Activated T-cell treated with anti-CD3 and anti-CD28 coated beads, Interleukin-2, amount 50 U/mL, for 24 hours (primary cell): ENCODE data around the gene MCM3AP.

Source experiments
- DNase-seq: peaks from one replicate; pipeline ENCODE4 v3.0.0-alpha.2; 2020
- H3K27ac Mint-ChIP-seq: 2 replicates; pipeline ENCODE4 v1.8.0; 2020; ENCODE audit warnings: mild to moderate bottlenecking, mixed read lengths
- H3K27me3 Mint-ChIP-seq: 2 replicates; pipeline ENCODE4 v1.8.0; 2020; ENCODE audit warnings: mixed read lengths
- H3K36me3 Mint-ChIP-seq: 2 replicates; pipeline ENCODE4 v1.8.0; 2020; ENCODE audit warnings: low read depth, mixed read lengths
- H3K4me1 Mint-ChIP-seq: 2 replicates; pipeline ENCODE4 v1.8.0; 2020; ENCODE audit warnings: low read depth, mixed read lengths
- H3K4me3 Mint-ChIP-seq: 2 replicates; pipeline ENCODE4 v1.8.0; 2020; ENCODE audit warnings: mild to moderate bottlenecking, moderate library complexity, mixed read lengths
- H3K9me3 Mint-ChIP-seq: 2 replicates; pipeline ENCODE4 v1.8.0; 2020; ENCODE audit warnings: mixed read lengths

The MCM3AP gene

DNA sequence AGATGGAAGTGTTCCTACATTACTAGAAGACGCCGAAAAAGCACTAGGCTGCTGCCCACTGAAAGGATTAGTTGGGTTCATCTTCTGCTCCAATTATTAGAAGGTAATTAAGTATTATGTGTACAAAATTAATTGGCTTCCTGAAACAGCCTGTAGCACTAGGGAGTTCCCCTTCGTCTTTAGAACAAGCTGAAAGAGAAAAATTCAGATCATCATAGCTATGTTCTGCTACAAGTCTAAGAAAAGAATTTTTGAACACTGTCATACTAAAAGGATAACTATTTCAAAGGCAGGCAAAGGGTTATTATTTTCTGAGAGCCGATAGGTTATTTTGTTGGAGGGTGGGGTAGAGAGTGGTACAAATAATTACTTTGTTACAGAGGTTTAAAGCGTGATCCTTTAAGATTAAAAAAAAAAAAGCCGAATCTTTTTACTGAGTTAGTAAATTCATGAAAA, at the start of gene MCM3AP:
MCM3AP (minus strand) TSS at position 406 of the 456 bp plus-strand sequence; CDS start at position 81, 325 bp downstream.
- Mint-ChIP-seq H3K9me3 (no peaks in the 10 kb centered on the region), H3K36me3 (peaks cover 67% of the 10 kb centered on the region), H3K4me1 (peaks cover 56% of the 10 kb centered on the region), H3K27me3 (no peaks in the 10 kb centered on the region), H3K4me3 (peak within 1 kb of the TSS; percentile 95), H3K27ac (peak within 1 kb of the TSS; percentile 99)
- no peak for DNase-seq

DNA sequence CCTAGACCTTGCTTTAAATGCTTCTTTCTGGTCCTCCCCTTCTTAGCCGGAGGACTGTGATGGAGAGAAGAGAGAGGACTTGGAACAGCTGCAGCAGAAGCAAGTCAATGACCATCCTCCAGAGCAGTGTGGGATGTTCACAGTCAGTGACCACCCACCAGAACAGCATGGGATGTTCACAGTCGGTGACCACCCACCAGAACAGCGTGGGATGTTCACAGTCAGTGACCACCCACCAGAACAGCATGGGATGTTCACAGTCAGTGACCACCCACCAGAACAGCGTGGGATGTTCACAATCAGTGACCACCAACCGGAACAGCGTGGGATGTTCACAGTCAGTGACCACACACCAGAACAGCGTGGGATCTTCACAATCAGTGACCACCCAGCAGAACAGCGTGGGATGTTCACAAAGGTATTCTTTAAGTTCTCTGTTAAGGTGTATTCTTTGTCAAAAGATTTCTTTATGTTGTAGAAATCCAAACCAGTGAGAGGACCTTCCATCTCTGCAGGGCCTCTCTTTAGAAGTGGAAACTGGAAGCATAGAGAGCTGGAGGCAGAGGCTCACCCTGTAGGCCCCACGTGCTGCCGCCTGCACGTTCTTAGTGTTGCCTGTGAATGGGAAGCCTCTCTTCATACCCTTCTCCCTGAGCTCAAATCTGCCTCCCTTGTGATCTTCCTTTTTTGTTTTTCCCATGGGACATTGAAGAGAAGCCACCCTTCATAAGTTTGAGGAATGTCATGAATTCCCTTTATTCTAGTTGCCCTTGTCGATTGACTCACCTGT, 49.1 kb upstream of the MCM3AP start:
- H3K36me3 Mint-ChIP-seq = peaks cover 86% of the 10 kb centered on the region
- no peak for DNase-seq
- no peak overlapping the region for H3K4me3 Mint-ChIP-seq
- H3K9me3 Mint-ChIP-seq = no peaks in the 10 kb centered on the region
- no peaks in the 10 kb centered on the region for H3K27me3 Mint-ChIP-seq
- H3K27ac Mint-ChIP-seq = no peak overlapping the region
- no peaks in the 10 kb centered on the region for H3K4me1 Mint-ChIP-seq

DNA sequence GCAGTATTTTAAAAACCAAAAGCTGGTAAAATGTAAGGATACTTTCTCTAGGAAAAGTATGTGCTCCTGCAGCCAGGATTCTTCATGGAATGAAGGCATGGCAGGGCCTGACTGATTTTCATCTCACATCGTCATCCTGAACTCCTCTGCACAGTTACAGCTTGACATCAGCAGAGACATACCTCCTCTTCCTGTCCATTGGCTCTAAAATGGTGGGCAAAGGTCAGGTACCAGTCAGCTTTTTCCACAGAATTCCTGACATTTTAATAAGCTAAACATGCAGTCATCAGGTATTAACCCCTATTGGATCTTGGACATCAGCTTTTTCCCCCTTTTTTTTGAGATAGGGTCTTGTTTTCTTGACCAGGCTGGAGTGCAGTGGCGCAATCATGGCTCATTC, 44.4 kb upstream of the MCM3AP start:
- H3K9me3 Mint-ChIP-seq = no peaks in the 10 kb centered on the region
- peaks cover 76% of the 10 kb centered on the region for H3K36me3 Mint-ChIP-seq
- H3K27ac Mint-ChIP-seq = no peak overlapping the region
- no peaks in the 10 kb centered on the region for H3K27me3 Mint-ChIP-seq
- H3K4me1 Mint-ChIP-seq = peaks cover 15% of the 10 kb centered on the region
- DNase-seq = no peak
- H3K4me3 Mint-ChIP-seq = no peak overlapping the region

DNA sequence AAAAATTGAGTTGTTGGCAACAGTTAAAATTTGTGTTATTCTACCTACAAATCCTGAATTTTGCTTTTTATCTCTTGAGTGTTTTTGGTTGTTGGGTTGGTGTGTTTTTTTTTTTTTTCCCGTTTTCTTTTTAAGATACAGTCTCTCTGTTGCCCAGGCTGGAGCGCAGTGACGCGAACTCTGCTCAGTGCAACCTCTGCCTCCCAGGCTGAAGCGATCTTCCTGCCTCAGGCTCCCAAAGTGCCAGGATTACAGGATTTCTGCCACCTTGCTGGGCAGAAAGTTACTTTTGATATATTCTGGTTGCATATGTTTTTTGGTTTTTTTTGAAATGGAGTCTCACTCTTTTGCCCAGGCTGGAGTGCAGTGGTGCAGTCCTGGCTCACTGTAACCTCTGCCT, 42.7 kb upstream of the MCM3AP start:
- Mint-ChIP-seq H3K36me3 (peaks cover 73% of the 10 kb centered on the region), H3K9me3 (no peaks in the 10 kb centered on the region), H3K4me1 (peaks cover 15% of the 10 kb centered on the region), H3K4me3 (no peak overlapping the region), H3K27ac (no peak overlapping the region), H3K27me3 (no peaks in the 10 kb centered on the region)
- no peak for DNase-seq

DNA sequence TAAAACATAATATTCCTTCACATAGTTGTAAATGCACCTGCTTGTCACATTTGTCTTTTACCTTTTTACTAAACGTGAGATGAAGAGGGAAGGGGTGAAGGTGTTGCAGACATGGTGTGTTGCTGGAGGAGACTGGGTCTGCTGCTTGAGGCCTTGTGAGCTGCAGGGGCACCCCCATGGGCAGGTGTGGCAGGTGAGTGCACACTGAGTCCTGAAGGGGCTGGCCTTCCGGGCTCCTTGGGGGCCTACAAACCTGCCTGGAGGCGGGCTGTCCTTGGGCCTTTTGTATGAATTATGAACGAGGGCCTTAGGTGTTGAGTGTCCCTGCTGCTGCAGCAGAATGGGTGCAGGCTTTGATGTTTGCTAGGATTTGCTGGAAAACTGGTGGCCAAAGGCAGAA, 42.3 kb upstream of the MCM3AP start:
- Mint-ChIP-seq H3K9me3 (no peaks in the 10 kb centered on the region), H3K4me3 (no peak overlapping the region), H3K27ac (no peak overlapping the region), H3K4me1 (peaks cover 15% of the 10 kb centered on the region), H3K27me3 (no peaks in the 10 kb centered on the region), H3K36me3 (peaks cover 75% of the 10 kb centered on the region)
- no peak for DNase-seq

DNA sequence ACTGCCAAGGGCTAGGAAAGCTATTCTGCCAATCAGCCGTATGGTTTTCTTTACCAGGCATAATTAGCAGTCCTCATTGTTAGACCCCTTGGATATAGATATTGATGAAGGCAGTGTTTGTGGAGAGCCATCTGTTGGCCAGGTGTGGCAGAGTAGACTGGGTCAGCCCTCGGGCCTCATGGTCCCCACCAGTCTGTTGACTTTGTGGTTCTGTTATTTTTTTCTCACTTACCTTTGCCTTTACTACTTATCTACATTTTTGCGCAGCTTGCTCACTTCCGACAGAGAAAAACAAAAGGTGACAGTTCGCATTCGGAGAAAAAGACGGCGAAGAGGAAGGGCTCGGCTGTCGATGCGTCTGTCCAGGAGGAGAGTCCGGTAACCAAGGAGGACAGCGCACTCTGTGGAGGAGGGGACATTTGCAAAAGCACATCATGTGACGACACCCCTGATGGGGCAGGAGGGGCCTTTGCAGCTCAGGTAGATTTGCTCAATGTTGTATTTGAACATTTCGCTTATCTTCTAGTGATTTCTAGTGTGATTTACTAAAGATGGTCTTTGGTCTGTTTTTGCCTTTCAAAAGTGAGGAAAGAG, 40.8 kb upstream of the MCM3AP start:
- H3K4me3 Mint-ChIP-seq = no peak overlapping the region
- H3K4me1 Mint-ChIP-seq = peaks cover 28% of the 10 kb centered on the region
- no peak for DNase-seq
- peak overlapping the region; percentile 19 for H3K27ac Mint-ChIP-seq
- H3K36me3 Mint-ChIP-seq = peaks cover 75% of the 10 kb centered on the region
- no peaks in the 10 kb centered on the region for H3K27me3 Mint-ChIP-seq
- H3K9me3 Mint-ChIP-seq = no peaks in the 10 kb centered on the region

DNA sequence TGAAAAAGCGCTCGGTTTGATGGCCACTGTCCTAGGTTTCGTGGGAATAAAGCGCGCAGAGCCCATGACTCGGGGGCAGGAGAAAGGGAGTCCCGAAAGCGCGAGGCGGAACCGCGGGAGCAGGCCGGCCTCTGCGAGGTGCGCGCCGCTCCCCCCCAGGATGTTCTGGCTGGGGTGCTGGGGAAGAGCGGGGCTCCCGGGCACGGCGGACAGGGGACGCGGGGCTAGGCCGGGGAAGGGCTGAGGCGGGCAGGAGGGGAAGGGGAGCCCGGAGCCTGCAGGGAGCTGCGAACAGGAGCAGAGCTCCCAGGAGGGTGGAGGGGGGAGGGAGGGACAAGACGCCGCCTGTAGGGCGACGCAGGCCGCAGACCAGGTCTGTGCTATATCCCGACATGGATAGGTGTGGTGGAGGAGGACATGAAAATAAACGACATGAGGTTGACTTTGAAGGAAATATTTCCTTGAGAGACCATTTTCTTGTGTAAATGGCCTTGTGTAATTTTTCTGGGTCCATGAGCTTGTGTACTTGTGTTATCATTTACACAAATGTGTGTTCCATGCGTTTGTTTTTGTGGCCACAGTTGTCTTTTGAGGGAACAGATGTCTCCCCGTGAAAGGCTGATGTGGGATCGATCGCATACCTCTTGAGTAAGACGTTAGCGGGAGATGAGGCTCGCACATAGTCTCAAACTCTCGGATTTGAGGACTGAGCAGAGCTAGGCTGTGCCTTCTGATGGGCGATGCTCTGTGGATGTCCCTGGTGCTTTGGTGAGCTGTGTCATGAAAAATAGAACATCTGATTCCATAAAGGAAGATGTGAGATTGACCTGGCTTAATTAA, 39.9 kb upstream of the MCM3AP start:
- peak overlapping the region; percentile 87 for H3K27ac Mint-ChIP-seq
- H3K4me3 Mint-ChIP-seq = peak overlapping the region; percentile 85
- H3K9me3 Mint-ChIP-seq = no peaks in the 10 kb centered on the region
- peaks cover 74% of the 10 kb centered on the region for H3K36me3 Mint-ChIP-seq
- DNase-seq = peak; percentile 71
- no peaks in the 10 kb centered on the region for H3K27me3 Mint-ChIP-seq
- peaks cover 34% of the 10 kb centered on the region for H3K4me1 Mint-ChIP-seq

DNA sequence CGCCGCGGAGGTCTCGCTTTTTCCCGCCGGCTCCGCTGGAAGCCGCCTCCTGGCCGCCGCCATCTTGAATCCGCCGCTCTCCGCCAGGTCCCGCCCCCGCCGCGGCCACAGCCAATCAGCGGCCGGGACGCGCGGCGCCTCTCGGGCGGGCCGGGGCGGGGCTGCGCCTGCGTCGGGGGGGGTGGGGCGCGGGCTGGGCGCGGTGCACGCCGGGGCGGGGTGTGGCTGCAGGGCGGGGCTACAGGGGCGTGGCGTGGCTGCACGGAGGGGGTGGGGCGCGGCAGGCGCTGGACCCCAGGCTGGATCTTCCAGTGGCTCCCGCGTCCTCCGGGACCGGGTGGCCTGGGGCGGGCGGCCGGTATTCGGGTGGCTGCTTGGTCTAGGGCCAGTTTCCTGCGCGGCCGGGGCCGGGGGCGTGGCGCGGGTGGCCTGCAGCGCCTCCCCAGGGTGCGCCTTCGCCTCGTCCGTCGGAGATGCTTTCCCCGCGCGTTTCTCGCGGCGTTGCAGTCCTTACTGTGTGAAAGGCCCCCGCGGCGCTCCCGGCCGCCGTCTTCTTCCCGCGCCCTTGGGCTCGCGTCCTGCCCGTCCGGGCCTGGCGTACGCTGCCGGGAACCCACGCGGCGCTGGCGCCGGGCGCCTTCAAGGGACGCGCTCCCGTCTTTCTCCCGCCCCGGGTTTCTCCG, 39.1 kb upstream of the MCM3AP start:
- Mint-ChIP-seq H3K27me3 (no peaks in the 10 kb centered on the region), H3K36me3 (peaks cover 68% of the 10 kb centered on the region)

DNA sequence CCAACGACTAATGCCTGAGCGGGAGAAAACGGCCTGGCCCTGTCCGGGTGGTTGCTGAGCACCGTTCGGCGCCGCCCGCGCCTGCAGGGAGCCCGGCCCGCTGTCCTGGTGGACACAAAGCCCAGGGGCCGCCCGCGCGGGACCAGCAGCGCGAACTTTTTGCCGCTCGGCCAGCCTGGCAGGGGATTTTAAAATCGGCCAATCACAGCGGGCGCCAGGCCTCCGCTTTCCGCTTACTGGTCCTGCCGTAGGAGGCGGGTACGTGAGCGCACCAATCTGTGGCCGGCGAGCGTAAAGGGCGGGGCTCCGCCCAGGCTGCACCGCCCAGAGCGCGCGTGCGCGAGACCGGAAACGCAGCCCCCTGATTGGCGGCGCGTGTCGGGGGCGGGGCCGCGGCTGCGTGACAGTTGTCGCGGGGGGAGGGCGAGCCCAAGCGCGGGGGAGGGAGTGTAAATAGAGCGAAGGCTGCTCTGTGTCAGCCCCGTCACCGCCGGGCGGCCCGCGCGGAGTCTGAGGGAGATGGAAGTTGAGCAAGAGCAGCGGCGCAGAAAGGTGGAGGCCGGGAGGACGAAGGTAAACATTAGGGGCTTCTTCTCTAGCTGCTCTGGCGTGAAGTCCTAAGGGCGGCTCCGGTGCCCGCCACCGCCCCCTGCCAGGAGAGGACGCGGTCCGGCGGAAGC, 38.4 kb upstream of the MCM3AP start, which contains the start of the genes C21orf58 and PCNT:
C21orf58 (minus strand) TSS at position 161 of the 680 bp plus-strand sequence. CDS start 1,132 bp downstream, outside the sequence.
PCNT (plus strand) TSS at position 447 of the 680 bp plus-strand sequence; CDS start at position 520, 73 bp downstream.
- H3K27me3 Mint-ChIP-seq = no peaks in the 10 kb centered on the region
- H3K36me3 Mint-ChIP-seq = peaks cover 64% of the 10 kb centered on the region
- DNase-seq = peak; percentile 98

More for the DNA sequence above, 39.1 kb upstream of the MCM3AP start:
- peak; percentile 92 for DNase-seq
- peak overlapping the region; percentile 99 for H3K27ac Mint-ChIP-seq
- H3K4me1 Mint-ChIP-seq = peaks cover 34% of the 10 kb centered on the region
- no peaks in the 10 kb centered on the region for H3K9me3 Mint-ChIP-seq
- peak overlapping the region; percentile 95 for H3K4me3 Mint-ChIP-seq

DNA sequence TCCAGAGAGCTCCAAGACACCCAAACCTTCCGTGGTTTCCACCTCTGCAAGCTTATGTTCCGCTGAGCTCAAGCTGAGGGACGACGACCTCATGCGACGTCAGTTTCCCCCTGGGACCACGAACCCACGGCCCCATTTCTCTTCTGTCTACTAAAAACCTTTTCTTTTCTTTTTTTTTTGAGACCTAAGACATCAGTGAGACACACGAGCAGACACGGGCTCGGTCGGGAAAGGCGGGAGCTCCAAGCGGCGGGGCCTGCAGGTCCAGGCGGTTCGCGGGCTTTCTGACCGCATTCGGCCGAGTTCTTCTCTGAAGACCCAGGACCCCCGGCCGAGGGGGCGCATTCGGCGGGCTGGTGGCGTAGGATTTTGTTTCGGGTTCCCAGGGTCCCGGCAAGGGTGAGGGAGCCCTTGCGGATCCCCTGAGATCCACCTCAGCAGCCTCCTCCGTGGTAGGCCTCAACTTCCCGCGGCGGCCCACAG, 37.9 kb upstream of the MCM3AP start:
- no peaks in the 10 kb centered on the region for H3K9me3 Mint-ChIP-seq
- peak overlapping the region; percentile 93 for H3K27ac Mint-ChIP-seq
- DNase-seq = no peak
- no peaks in the 10 kb centered on the region for H3K27me3 Mint-ChIP-seq
- H3K36me3 Mint-ChIP-seq = peaks cover 58% of the 10 kb centered on the region
- H3K4me3 Mint-ChIP-seq = peak overlapping the region; percentile 95
- peaks cover 34% of the 10 kb centered on the region for H3K4me1 Mint-ChIP-seq

More for the DNA sequence above, 38.4 kb upstream of the MCM3AP start, which contains the start of the genes C21orf58 and PCNT:
- Mint-ChIP-seq H3K27ac (peak within 1 kb of the TSS; percentile 99), H3K4me1 (peaks cover 34% of the 10 kb centered on the region), H3K9me3 (no peaks in the 10 kb centered on the region), H3K4me3 (peak within 1 kb of the TSS; percentile 95)

DNA sequence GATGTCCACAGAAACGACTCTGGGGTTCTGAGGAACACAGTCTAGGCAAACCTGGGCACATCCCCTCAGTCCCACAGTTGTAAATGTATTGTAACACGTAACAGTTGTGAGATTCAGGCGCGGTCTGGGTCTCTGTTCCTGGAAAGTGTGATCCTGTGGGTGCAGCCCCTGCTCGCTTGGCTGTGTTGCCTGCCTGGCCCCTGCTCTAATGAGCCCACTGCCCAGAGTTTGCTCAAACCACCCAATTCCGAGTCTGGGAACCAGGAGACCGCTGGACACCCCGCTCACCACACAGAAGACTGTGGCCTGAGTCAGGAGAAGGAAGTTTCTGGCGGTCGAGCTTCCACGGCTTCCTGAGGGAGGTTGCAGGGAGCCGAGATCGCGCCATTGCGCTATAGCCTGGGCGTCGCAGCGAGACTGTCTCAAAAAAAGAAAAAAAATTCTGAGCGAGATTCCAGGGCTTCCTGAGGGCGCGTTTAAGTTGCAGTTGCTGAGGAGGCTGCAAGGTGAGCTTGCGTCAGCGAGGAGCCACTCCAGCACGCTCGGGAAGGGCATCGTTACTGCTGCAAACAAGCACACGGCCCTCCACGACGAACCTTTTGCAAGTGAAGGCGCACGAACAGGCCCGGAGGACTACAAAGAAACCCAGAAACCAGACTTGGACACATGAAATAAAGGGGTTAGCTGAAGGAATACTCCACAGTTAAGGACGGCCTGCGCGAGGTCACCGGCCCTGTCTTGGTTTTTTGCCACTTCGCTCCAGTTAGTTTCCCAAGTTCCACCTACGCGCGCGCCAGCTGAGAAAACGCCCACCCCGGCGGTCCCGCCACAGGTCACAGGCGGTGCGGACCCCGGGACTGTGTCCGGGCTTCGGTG, 37.2 kb upstream of the MCM3AP start:
- Mint-ChIP-seq H3K9me3 (no peaks in the 10 kb centered on the region), H3K27me3 (no peaks in the 10 kb centered on the region), H3K4me3 (peak overlapping the region; percentile 95), H3K4me1 (peaks cover 34% of the 10 kb centered on the region), H3K27ac (peak overlapping the region; percentile 93), H3K36me3 (peaks cover 51% of the 10 kb centered on the region)
- DNase-seq = peak; percentile 54

DNA sequence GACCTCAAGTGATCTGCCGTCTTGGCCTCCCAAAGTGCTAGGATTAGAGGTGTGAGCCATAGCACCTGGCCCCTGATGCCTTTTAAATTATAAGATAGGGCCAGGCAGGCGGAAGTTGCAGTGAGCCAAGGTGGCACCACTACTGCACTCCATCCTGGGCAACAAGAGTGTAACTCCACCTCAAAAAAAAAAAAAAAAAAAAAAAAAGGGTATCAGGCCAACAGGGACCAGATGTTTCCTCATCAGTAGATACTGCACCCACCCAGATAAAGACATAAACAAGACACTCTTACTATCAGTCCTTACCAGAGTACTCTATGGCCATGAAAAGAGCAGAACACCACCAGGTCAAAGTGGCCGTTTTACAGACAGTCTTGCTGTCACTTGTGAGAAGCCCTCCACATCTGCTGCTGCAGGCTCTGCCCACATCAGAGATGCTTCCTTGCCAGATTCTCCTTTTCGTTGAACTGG, 35.0 kb upstream of the MCM3AP start:
- H3K4me1 Mint-ChIP-seq = peaks cover 20% of the 10 kb centered on the region
- H3K4me3 Mint-ChIP-seq = peak overlapping the region; percentile 48
- no peaks in the 10 kb centered on the region for H3K27me3 Mint-ChIP-seq
- no peaks in the 10 kb centered on the region for H3K9me3 Mint-ChIP-seq
- H3K27ac Mint-ChIP-seq = no peak overlapping the region
- H3K36me3 Mint-ChIP-seq = peaks cover 38% of the 10 kb centered on the region
- DNase-seq = no peak
